ENCODE measurements around the gene SLC2A4RG. TPM values are rescaled to one million over a fixed set of nuclear protein-coding genes. Genes with fewer than 3 reads are reported as not detected.
A peak's percentile ranks its signal among the peaks of the same experiment; 100 is the strongest.

Gene SLC2A4RG
- total RNA-seq, 1 donor from 2014 or later: 65.6 TPM

- FAIRE-seq: no peak
- peak overlapping the region; percentile 66 for H3K4me3 Mint-ChIP-seq (ENCODE audit: unreplicated experiment)
- H3K4me1 Mint-ChIP-seq (ENCODE audit: low read depth, unreplicated experiment): no peaks in the 10 kb centered on the region
- no peak for TF ChIP-seq CTCF (IDR thresholded peaks at IDR 0.05; ENCODE audit: insufficient read depth, low read depth, low read length)
- TF ChIP-seq EZH2 (IDR thresholded peaks at IDR 0.05; ENCODE audit: insufficient read depth, low read length): no peak
- H3K36me3 Mint-ChIP-seq (ENCODE audit: low read depth, unreplicated experiment): peaks cover 6% of the 10 kb centered on the region
- Histone ChIP-seq H3K4me2 (ENCODE audit: low read length) (peak overlapping the region; percentile 98), H3K27me3 (ENCODE audit: insufficient read depth, low read length) (no peaks in the 10 kb centered on the region), H3K27ac (ENCODE audit: low read depth, low read length) (peak overlapping the region; percentile 65), H3K9ac (ENCODE audit: low read length) (peak overlapping the region; percentile 83), H3K4me3 (ENCODE audit: insufficient read depth, low read depth, low read length) (peak overlapping the region; percentile 74), H2AFZ (ENCODE audit: low read depth, low read length) (peak overlapping the region; percentile 18), H3K36me3 (ENCODE audit: insufficient read depth, low read length) (no peaks in the 10 kb centered on the region), H3K4me1 (ENCODE audit: insufficient read depth, low read length) (peaks cover 15% of the 10 kb centered on the region), H4K20me1 (ENCODE audit: insufficient read depth, low read length) (peaks cover 37% of the 10 kb centered on the region), H3K79me2 (ENCODE audit: insufficient read depth, low read length) (peaks cover 8% of the 10 kb centered on the region), H3K9me3 (ENCODE audit: insufficient read depth, low read depth, low read length) (no peaks in the 10 kb centered on the region)
- H3K27me3 Mint-ChIP-seq (ENCODE audit: low read depth, unreplicated experiment): no peaks in the 10 kb centered on the region
- H3K9me3 Mint-ChIP-seq (ENCODE audit: unreplicated experiment): no peaks in the 10 kb centered on the region
- DNase-seq (ENCODE audit: low read depth): peak; percentile 72
- no peak overlapping the region for H3K27ac Mint-ChIP-seq (ENCODE audit: unreplicated experiment)
These were observed 1.2 kb downstream of the SLC2A4RG start for GRCh38 chr20:63740627-63741353.

GRCh38 chr20:63741354-63741675 is 1.7 kb downstream of the SLC2A4RG start:
- no peaks in the 10 kb centered on the region for H3K9me3 ChIP-seq (ENCODE audit: insufficient read depth, low read depth, low read length)
- no peaks in the 10 kb centered on the region for H3K27me3 ChIP-seq (ENCODE audit: insufficient read depth, low read length)
- no peak overlapping the region for H3K27ac ChIP-seq (ENCODE audit: low read depth, low read length)
- peaks cover 15% of the 10 kb centered on the region for H3K4me1 ChIP-seq (ENCODE audit: insufficient read depth, low read length)
- no peak for FAIRE-seq
- TF ChIP-seq EZH2 (IDR thresholded peaks at IDR 0.05; ENCODE audit: insufficient read depth, low read length) (no peak), CTCF (IDR thresholded peaks at IDR 0.05; ENCODE audit: insufficient read depth, low read depth, low read length) (no peak)
- H3K4me3 Mint-ChIP-seq (ENCODE audit: unreplicated experiment): peak overlapping the region; percentile 73
- peaks cover 8% of the 10 kb centered on the region for H3K79me2 ChIP-seq (ENCODE audit: insufficient read depth, low read length)
- DNase-seq (ENCODE audit: low read depth): no peak
- H3K4me2 ChIP-seq (ENCODE audit: low read length): peak overlapping the region; percentile 98
- peaks cover 4% of the 10 kb centered on the region for H3K36me3 Mint-ChIP-seq (ENCODE audit: low read depth, unreplicated experiment)
- H3K9me3 Mint-ChIP-seq (ENCODE audit: unreplicated experiment): no peaks in the 10 kb centered on the region
- H3K27ac Mint-ChIP-seq (ENCODE audit: unreplicated experiment): no peak overlapping the region
- H3K9ac ChIP-seq (ENCODE audit: low read length): peak overlapping the region; percentile 83
- H3K4me1 Mint-ChIP-seq (ENCODE audit: low read depth, unreplicated experiment): no peaks in the 10 kb centered on the region
- H4K20me1 ChIP-seq (ENCODE audit: insufficient read depth, low read length): peaks cover 32% of the 10 kb centered on the region
- no peaks in the 10 kb centered on the region for H3K27me3 Mint-ChIP-seq (ENCODE audit: low read depth, unreplicated experiment)
- H3K36me3 ChIP-seq (ENCODE audit: insufficient read depth, low read length): no peaks in the 10 kb centered on the region
- H2AFZ ChIP-seq (ENCODE audit: low read depth, low read length): no peak overlapping the region
- peak overlapping the region; percentile 74 for H3K4me3 ChIP-seq (ENCODE audit: insufficient read depth, low read depth, low read length)
